HepG2 (cell line): ENCODE data around the gene AADACL4.

Experiments
- CTCF ChIP-seq: sonication (generic); formaldehyde crosslinking; IDR thresholded peaks from 2 replicates; pipeline ENCODE4 v1.5.0; 2020; ENCODE audit warnings: mild to moderate bottlenecking, missing genetic modification reagents, moderate library complexity
- HMGXB3 ChIP-seq: sonication (generic); formaldehyde crosslinking; IDR thresholded peaks from 2 replicates; pipeline ENCODE4 v1.4.0; 2020; ENCODE audit warnings: missing genetic modification reagents, borderline replicate concordance
- IKZF5 ChIP-seq: IDR thresholded peaks from 2 replicates; pipeline ENCODE4 v1.6.1; 2018; ENCODE audit warnings: missing genetic modification reagents, mild to moderate bottlenecking, missing compliant biosample characterization
- JUNB ChIP-seq: sonication (generic); formaldehyde crosslinking; IDR thresholded peaks from 2 replicates; pipeline ENCODE4 v1.8.0; 2022; ENCODE audit warnings: missing genetic modification reagents, mild to moderate bottlenecking, borderline replicate concordance
- MLX ChIP-seq: IDR thresholded peaks from 2 replicates; pipeline ENCODE4 v1.6.1; 2016
- ZFP1 ChIP-seq: IDR thresholded peaks from 2 replicates; pipeline ENCODE4 v1.6.1; 2016
- ZNF274 ChIP-seq: sonication (generic); formaldehyde crosslinking; IDR thresholded peaks from 2 replicates; pipeline ENCODE4 v1.5.1; 2020; ENCODE audit warnings: mild to moderate bottlenecking, missing genetic modification reagents

GRCh38 chr1:12617511-12617900, 26.4 kb upstream of the AADACL4 start:
- no peak for TF ChIP-seq MLX (CRISPR knock-in tag)
- no peak for TF ChIP-seq ZNF274
- TF ChIP-seq ZFP1 (CRISPR knock-in tag), result no peak
- TF ChIP-seq IKZF5 (CRISPR knock-in tag), result no peak
- TF ChIP-seq CTCF (CRISPR knock-in tag), result no peak
- no peak for TF ChIP-seq HMGXB3
- TF ChIP-seq JUNB, result no peak
